ENCODE measurements around the gene MST1. TPM values are rescaled to one million over a fixed set of nuclear protein-coding genes. Genes with fewer than 3 reads are reported as not detected.

Gene MST1
- total and polyA plus RNA-seq, 2 of the 8 experiments (the other 6 are each of a cell fraction or from before 2014, with no cell fraction given) = 6.2 to 9.5 TPM

- no peak for TF ChIP-seq POU5F1 (IDR thresholded peaks at IDR 0.05; ENCODE audit: low read depth, low read length)
Measured at GRCh38 chr3:49655731-49656285, 33.5 kb downstream of the MST1 start (continued).
